Effector memory CD4-positive, alpha-beta T cell (primary cell): ENCODE results near the gene SSBP4.

Source experiments
- DNase-seq, 3 donors: peaks; one replicate each; pipeline ENCODE4 v3.0.0-alpha.2; 2020
- H3K27ac ChIP-seq: 2 replicates; pipeline ENCODE4 v1.7.0; 2013; ENCODE audit warnings: mild to moderate bottlenecking, low read length, moderate library complexity; ENCODE audit not compliant: insufficient read depth, poor library complexity, severe bottlenecking
- H3K27me3 ChIP-seq: replicated peaks from 2 replicates; pipeline ENCODE4 v1.7.0; 2013; ENCODE audit warnings: mild to moderate bottlenecking, low read length; ENCODE audit not compliant: insufficient read depth, control insufficient read depth, poor library complexity, severe bottlenecking
- H3K36me3 ChIP-seq: 2 replicates; pipeline ENCODE4 v1.7.0; 2013; ENCODE audit warnings: mild to moderate bottlenecking, low read length, moderate library complexity; ENCODE audit not compliant: control insufficient read depth, insufficient read depth
- H3K4me1 ChIP-seq: 2 replicates; pipeline ENCODE4 v1.7.0; 2013; ENCODE audit warnings: low read length, mild to moderate bottlenecking; ENCODE audit not compliant: control insufficient read depth, insufficient read depth, poor library complexity, severe bottlenecking
- H3K4me3 ChIP-seq: 2 replicates; pipeline ENCODE4 v1.7.0; 2013; ENCODE audit warnings: low read length, low read depth, mild to moderate bottlenecking; ENCODE audit not compliant: insufficient read depth, poor library complexity, severe bottlenecking
- H3K9me3 ChIP-seq: 2 replicates; pipeline ENCODE4 v1.7.0; 2013; ENCODE audit warnings: mild to moderate bottlenecking, low read length, moderate library complexity; ENCODE audit not compliant: control insufficient read depth

SSBP4 gene

DNA sequence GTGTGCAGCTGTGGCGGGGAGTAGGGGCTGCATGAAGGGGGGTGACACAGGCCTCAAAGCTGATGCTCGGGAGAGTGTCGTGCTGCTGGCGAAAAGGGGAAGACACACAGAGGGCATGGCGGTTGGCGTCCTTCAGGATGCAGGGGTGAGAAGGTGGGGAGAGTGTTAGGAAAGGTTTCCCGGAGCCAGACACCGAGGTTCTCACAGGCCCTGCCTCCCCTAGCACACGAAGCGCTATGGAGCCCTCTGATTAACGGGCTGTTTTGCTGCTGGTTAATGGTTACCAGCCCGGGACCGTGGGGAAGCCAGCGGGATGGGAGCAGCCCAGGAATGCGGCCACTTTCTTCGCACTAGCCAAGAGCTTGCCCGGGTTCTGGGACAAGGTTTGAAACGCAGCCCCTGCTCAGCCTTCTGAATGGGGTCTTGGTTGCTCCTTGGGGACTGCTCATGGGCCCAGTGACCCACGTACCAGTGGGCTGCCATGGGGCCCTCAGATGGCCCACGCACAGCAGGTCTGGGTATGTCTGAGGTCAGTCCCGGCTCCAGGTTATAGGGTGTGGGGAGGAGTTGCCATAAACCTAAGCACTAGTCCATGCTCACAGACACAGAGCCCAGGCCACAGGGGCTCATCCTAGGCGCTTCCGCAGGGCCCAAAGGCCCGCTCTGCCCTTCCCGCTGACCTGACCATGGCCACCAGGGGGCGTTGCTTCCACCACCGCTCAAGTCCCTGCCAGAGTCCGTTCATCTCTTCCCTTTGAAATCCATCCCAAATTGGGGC is 50.1 kb downstream of the SSBP4 start:
- H3K4me1 ChIP-seq: peaks cover 5% of the 10 kb centered on the region
- peak; percentile 27 to 55 (median 41) for DNase-seq
- H3K4me3 ChIP-seq: no peak overlapping the region
- H3K36me3 ChIP-seq: peaks cover 33% of the 10 kb centered on the region
- no peaks in the 10 kb centered on the region for H3K27me3 ChIP-seq
- no peak overlapping the region for H3K27ac ChIP-seq
- H3K9me3 ChIP-seq: no peaks in the 10 kb centered on the region

DNA sequence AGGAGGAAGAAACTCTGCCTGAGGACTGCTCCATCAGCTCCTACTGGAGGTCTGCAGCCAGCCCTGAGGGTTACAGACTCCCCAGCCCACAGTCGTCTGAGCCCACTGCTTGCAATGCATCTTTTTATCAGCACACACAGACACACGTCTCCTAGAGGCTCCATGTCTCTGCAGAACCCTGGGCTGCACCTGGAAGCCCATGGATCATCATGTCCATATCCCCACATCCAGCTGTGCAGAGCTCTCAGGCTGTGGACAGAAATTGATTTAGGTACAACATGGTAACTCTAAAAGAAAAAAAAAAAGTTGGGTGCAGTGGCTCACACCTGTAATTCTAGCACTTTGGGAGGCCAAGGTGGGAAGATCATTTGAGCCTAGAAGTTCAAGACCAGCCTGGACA is 51.6 kb downstream of the SSBP4 start:
- Histone ChIP-seq H3K4me3 (no peak overlapping the region), H3K27ac (no peak overlapping the region), H3K4me1 (peaks cover 17% of the 10 kb centered on the region), H3K27me3 (no peaks in the 10 kb centered on the region), H3K9me3 (no peaks in the 10 kb centered on the region), H3K36me3 (peaks cover 18% of the 10 kb centered on the region)
- no peak for DNase-seq

DNA sequence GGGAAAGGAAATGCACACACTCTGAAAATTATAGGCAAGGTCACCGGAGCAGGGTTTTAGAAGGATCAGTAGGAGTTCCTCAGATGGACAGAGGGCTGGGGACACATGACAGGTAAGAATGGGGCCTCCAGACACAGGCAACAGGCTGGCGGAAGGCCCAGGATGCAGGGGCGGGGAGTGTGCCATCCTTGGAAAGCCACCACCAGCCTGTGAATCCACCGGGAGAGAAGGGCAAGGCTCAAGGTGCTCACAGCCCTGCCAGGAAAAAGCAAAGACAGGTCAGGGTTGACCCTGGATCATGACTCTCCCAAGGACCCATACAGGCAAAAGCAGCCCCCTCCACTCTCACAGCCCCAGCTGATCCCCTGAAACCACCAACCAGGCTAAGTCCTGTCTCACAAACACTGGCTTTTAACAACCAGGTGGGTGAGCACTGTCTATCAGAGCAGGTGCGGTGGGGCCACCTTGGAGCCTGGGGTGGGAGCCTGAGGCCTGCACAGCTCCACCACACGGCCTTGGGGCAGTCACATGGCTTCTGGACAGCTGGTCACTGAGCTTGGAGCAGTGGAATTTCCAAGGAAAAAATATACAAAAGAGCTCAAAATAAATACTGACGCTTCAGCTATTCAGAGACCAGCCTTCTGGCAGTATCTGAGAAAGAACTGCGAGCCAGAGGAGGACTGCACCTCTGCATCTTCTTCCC is 54.0 kb downstream of the SSBP4 start:
- no peak for DNase-seq
- no peak overlapping the region for H3K4me3 ChIP-seq
- H3K4me1 ChIP-seq: peaks cover 37% of the 10 kb centered on the region
- no peaks in the 10 kb centered on the region for H3K9me3 ChIP-seq
- peak overlapping the region; percentile 65 for H3K27ac ChIP-seq
- H3K36me3 ChIP-seq: peaks cover 16% of the 10 kb centered on the region
- H3K27me3 ChIP-seq: no peaks in the 10 kb centered on the region

DNA sequence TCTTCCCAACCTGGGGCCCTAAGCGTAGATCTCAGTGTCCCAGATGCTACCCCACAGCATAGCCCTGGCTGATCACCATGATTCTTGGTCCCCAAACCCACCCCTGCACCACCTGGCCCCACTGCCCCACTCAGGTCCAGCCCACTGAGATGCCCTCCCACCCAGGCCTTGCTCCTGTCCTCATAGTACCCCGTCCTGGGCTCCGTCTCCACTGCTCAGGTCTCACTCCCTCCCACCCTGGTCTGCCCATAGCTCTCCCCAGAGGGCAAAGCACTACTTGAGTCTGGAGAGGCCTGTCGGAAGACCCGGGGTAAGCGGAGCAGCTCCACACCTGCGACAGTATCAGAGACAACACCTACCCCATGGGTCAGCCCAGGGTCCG is 54.5 kb downstream of the SSBP4 start:
- peaks cover 43% of the 10 kb centered on the region for H3K4me1 ChIP-seq
- peak overlapping the region; percentile 65 for H3K27ac ChIP-seq
- H3K4me3 ChIP-seq: no peak overlapping the region
- peaks cover 16% of the 10 kb centered on the region for H3K36me3 ChIP-seq
- H3K9me3 ChIP-seq: no peaks in the 10 kb centered on the region
- no peaks in the 10 kb centered on the region for H3K27me3 ChIP-seq
- DNase-seq: no peak

DNA sequence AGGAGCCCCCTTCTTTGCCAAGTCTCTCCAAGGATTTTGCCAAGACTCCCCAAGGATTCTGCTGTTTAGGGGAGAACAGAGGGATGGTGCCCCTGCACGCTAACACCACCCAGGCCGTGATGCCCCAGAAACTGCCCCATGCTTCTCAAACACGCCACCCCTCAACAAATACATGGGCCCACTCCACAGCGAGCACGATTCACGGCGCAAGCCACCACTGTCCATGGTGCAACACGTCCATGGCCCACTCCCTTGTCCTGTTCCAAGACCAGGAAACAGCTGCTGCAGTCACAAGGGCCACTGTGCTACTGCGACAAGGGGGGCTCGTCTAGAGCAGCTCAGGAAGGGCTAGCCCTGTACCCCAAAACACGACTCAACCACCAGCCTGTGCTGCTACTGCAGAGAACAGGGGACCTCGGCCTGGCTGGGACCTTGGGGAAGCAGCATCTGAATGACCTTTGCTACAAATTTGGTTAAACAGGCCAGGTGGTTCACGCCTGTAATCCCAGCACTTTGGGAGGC is 55.2 kb downstream of the SSBP4 start:
- Histone ChIP-seq H3K9me3 (no peaks in the 10 kb centered on the region), H3K4me3 (no peak overlapping the region), H3K27ac (peak overlapping the region; percentile 65), H3K4me1 (peaks cover 50% of the 10 kb centered on the region), H3K36me3 (peaks cover 16% of the 10 kb centered on the region), H3K27me3 (no peaks in the 10 kb centered on the region)
- DNase-seq: no peak

DNA sequence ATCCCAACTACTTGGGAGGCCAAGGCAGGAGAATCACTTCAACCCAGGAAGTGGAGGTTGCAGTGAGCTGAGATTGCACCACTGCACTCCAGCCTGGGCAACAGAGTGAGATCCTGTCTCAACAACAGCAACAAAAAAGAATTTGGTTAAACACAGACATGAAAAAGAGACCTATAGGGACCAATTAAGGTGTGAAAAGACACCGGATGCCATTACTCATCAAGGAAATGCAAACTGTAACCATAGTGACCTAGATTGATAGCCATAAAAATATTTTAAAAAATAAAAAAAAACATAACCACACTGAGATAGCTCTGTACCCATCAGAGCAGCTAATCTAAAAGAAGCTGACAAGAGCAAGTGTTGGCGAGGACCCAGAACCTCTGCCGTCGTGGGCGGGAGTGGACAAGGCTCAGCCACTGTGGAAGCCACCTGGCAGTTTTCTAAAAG is 55.8 kb downstream of the SSBP4 start:
- peaks cover 56% of the 10 kb centered on the region for H3K4me1 ChIP-seq

DNA sequence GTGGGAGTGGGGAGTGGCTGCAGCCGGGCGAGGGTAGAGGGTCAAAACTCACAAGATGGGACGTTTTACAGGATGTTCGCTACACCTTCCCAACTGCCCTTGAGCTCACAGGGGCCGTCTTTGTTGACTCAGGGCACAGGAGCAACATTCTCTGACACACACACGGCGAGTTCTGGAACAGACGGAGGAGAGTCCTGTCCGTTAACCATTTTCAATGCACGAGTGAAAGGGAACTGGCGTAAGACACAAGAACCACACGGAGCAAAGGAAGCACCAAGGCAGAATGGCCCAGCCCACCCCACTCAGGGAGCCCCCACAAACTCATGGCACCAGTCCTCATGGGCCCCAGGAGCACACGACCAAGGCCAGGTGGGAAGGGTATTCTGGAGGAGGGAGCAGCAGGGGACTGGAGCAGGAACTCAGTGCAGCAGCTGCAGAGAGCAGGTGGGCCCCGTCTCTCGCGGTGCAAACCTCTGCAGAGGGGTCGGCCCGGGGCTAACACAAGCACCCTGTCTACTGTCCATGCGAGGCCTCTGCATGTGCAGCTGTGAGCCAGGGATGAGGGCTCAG is 56.6 kb downstream of the SSBP4 start:
- peak overlapping the region; percentile 65 for H3K27ac ChIP-seq
- no peak for DNase-seq
- H3K4me3 ChIP-seq: no peak overlapping the region
- no peaks in the 10 kb centered on the region for H3K9me3 ChIP-seq
- peaks cover 10% of the 10 kb centered on the region for H3K36me3 ChIP-seq
- peaks cover 59% of the 10 kb centered on the region for H3K4me1 ChIP-seq
- H3K27me3 ChIP-seq: no peaks in the 10 kb centered on the region

More for the DNA sequence above, 55.8 kb downstream of the SSBP4 start:
- Histone ChIP-seq H3K27me3 (no peaks in the 10 kb centered on the region), H3K9me3 (no peaks in the 10 kb centered on the region), H3K4me3 (no peak overlapping the region), H3K27ac (peak overlapping the region; percentile 65), H3K36me3 (peaks cover 16% of the 10 kb centered on the region)
- DNase-seq: peak in 2 of 3 donors; percentile 34 to 44

DNA sequence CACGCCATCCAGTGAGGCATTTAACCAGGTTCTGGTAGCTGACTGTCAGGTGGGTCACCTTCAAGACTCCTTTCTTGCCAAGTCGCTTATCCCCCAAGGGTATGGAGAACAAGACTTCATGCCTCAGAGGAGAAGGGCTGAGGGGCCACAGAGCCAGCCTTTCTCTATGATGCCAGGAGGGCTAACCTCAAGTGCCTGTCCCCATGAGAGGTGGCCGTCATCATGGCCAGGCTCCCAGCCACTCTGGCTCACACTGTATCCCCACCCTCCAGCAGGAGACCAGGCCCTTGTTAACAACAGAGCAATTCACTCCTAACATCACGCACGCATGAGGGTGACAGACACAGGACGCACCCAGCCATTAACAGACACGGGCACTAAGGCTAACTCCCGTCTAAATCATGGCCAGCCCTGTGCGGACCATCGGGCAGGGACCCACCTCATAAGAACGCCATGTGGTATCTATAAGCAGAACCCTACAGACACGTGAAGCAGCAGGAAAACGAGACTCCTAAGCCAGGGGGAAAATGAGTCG is 57.4 kb downstream of the SSBP4 start:
- Histone ChIP-seq H3K9me3 (no peaks in the 10 kb centered on the region), H3K27me3 (no peaks in the 10 kb centered on the region), H3K4me3 (no peak overlapping the region), H3K36me3 (peaks cover 4% of the 10 kb centered on the region), H3K4me1 (peaks cover 59% of the 10 kb centered on the region), H3K27ac (peak overlapping the region; percentile 62)
- DNase-seq: no peak

DNA sequence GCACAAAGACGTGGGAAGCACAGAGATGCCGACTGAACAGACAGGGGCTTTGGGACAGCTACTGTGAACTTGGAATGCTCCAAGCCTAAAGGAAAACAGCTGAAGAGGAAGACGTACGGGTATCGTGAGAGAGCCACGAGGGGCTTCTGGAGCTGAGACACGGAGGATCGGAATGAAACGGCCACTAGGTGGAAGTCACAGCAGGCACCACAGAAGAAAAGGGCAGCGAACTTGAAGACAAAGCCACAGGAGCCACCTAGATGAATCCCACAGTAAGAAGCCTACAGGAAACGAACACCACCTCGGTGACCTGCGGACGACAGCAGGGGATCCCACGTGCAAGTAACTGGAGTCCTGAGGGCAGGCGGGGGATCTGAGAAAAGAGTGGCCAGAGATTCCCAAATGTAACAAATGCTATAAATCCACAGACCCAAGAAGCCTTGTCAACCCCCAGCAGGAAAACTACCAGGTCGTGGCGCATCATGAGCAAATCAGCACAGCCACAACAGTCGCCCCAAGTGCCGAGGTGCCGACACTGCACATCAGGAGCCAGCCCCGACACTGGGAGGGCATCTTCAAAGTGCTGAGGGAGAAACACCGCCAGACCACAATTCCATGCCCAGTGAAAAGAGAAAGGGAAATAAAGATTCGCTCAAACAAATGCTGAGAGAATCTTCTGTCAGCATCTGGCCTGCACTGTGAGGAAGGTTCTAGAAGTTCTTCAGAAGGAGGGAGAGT is 58.0 kb downstream of the SSBP4 start:
- Histone ChIP-seq H3K4me3 (no peak overlapping the region), H3K9me3 (no peaks in the 10 kb centered on the region), H3K4me1 (peaks cover 59% of the 10 kb centered on the region), H3K36me3 (peaks cover 4% of the 10 kb centered on the region), H3K27me3 (no peaks in the 10 kb centered on the region), H3K27ac (peak overlapping the region; percentile 62)
- DNase-seq: peak in 1 of 3 donors; percentile 25
